Measurements from ENCODE around the gene RNF123.
"Not testable (repeated sequence)": the region's sequence is repeated elsewhere in the genome, so short reads cannot be mapped to it uniquely, and the experiment has no call there.

The RNF123 gene

GRCh38 chr3:49720855-49721595, 31.7 kb downstream of the RNF123 start:
- DNase-seq (ENCODE audit: low spot score): no peak

GRCh38 chr3:49721596-49721895, 32.2 kb downstream of the RNF123 start:
- DNase-seq (ENCODE audit: low spot score): no peak

- no peak for DNase-seq (ENCODE audit: low spot score)
Observed at GRCh38 chr3:49721896-49722781, 32.8 kb downstream of the RNF123 start.

- no peak for DNase-seq (ENCODE audit: low spot score)
Observed at GRCh38 chr3:49722896-49723295, 33.5 kb downstream of the RNF123 start.

- peak; percentile 70 for DNase-seq (ENCODE audit: low spot score)
Observed at GRCh38 chr3:49723296-49723627, 33.9 kb downstream of the RNF123 start.

- peak; percentile 99 for DNase-seq (ENCODE audit: low spot score)
Observed at GRCh38 chr3:49723628-49724551, 34.5 kb downstream of the RNF123 start, which contains the start of gene GMPPB. Gene GMPPB, minus strand, starts transcription at chr3:49723951. Its CDS starts 225 bp downstream, at chr3:49723726.

- no peak for DNase-seq (ENCODE audit: low spot score)
Observed at GRCh38 chr3:49724586-49724985, 35.2 kb downstream of the RNF123 start.

GRCh38 chr3:49725906-49726681, 36.7 kb downstream of the RNF123 start:
- no peak for DNase-seq (ENCODE audit: low spot score)

GRCh38 chr3:49727154-49727923, 38.0 kb downstream of the RNF123 start:
- DNase-seq (ENCODE audit: low spot score): no peak

GRCh38 chr3:49727924-49728361, 38.6 kb downstream of the RNF123 start:
- DNase-seq (ENCODE audit: low spot score): no peak

GRCh38 chr3:49729966-49730609, 40.7 kb downstream of the RNF123 start:
- no peak for DNase-seq (ENCODE audit: low spot score)

GRCh38 chr3:49732597-49732996, 43.2 kb downstream of the RNF123 start:
- no peak for DNase-seq (ENCODE audit: low spot score)

- DNase-seq (ENCODE audit: low spot score): no peak
Observed at GRCh38 chr3:49733551-49733950, 44.2 kb downstream of the RNF123 start.

GRCh38 chr3:49734752-49735151, 45.4 kb downstream of the RNF123 start:
- no peak for DNase-seq (ENCODE audit: low spot score)

GRCh38 chr3:49738067-49738713, 48.8 kb downstream of the RNF123 start:
- no peak for DNase-seq (ENCODE audit: low spot score)

GRCh38 chr3:49740427-49740826, 51.1 kb downstream of the RNF123 start:
- no peak for DNase-seq (ENCODE audit: low spot score)

- DNase-seq (ENCODE audit: low spot score): no peak
Observed at GRCh38 chr3:49745986-49746385, 56.6 kb downstream of the RNF123 start.

GRCh38 chr3:49747792-49748480, 58.6 kb downstream of the RNF123 start:
- DNase-seq (ENCODE audit: low spot score): no peak

GRCh38 chr3:49748874-49749273, 59.5 kb downstream of the RNF123 start:
- DNase-seq (ENCODE audit: low spot score): not testable (repeated sequence)
